Heart left ventricle (tissue), 13 donors: Measurements from ENCODE around the gene EFHC1.

Experiments
- CTCF ChIP-seq, 12 donors: fragments of 200-600 bp; sonication (generic) in 4 of 12; IDR thresholded peaks; one replicate each; pipeline versions ENCODE4 v1.5.0 to v1.8.0; 2018 to 2022; ENCODE audit warnings: antibody characterized with exemption in 12 of 12, mild to moderate bottlenecking in 5 of 12
- POLR2A ChIP-seq, 2 donors: fragments of 450-650 bp; IDR thresholded peaks; one replicate each; pipeline ENCODE4 v1.6.1; 2017; ENCODE audit warnings: antibody characterized with exemption in 2 of 2, mild to moderate bottlenecking in 2 of 2, moderate library complexity in 2 of 2
- donor health status: ischemic (EF 13 %, LVEDD 7.1; RV severe dilation, severe dysfunction).
- donor health status: DM: no; HTN: yes; CAD: no.
- donor health status: DM: no; HTN: no; CAD: no.
- donor health status: ischemic (EF 25% LVEDD 6.9; RV normal size, moderate dysfunction).
- donor health status: ischemic (EF 25% LVEDD 5.7; RV mildly dilated, moderate dysfunction).
- donor health status: ischemic (EF 35%, LVEDD 5.7; RV mildly dilated, moderate dysfunction).
- donor health status: nonischemic (EF 11% LVEDD 7.7; RV severe dilation, severe dysfunction).
- donor health status: DM: yes; HTN: yes; CAD: no.
- donor health status: PGD.
- donor health status: ischemic (EF 29% LVEDD 5.4; RV normal size, mild dysfunction).
- donor health status: nonischemic (EF 23%, LVEDD 6.1; RV moderate dilation, normal function).

DNA sequence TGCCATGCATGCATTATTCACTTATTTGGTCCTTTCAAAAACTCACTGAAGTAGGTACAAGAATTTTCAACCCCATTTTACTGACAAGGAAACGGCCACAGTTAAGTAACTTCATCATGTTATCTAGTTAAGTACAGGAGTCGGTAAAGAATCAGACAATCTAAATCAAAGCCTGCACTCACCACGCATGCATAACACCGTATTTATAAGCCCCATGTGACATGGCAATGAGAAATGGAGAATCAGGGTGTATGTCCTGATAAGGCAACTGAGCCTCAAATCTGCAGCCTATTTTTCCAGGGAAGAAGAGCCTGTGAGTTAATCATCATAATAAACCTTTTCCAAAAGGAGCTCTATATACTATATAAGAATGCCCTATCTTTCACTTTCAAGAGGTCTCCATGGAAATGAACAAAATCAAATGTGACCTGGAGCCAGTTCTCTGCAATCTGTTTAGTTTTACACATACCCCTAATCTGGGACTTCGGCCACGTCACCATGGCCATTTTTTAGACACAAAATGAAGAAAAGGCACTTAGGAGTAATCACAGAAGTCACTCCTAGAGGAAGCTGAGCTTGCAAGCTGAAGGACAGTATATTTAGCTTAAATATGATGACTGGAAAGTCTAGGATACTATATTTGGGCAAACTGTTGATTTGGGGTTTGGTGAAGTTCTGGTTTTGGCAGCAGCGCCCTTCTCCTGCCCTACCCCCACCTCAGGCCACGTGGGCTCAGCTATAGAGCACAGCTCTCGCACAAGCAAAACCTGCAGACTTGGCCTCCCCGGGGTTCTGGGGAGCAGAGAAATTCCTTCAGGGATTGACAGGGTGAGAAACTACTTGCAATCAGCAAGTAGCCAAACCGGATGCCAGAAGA lies 137.5 kb downstream of the EFHC1 start:
- TF ChIP-seq CTCF (IDR thresholded peaks at IDR 0.05) (no peak), POLR2A (IDR thresholded peaks at IDR 0.05) (no peak)
